ENCODE data around the gene PLA2G12A.

The PLA2G12A gene

GRCh38 chr4:109752525-109752924 lies 22.7 kb upstream of the PLA2G12A start:
- H3K4me3 ChIP-seq (ENCODE audit: low read depth, low read length): no peak overlapping the region
- no peak for TF ChIP-seq CTCF (IDR thresholded peaks at IDR 0.05; ENCODE audit: insufficient read depth, low read depth, low read length, missing control alignments)
- DNase-seq (ENCODE audit: low read depth): no peak

GRCh38 chr4:109751852-109752251 lies 22.0 kb upstream of the PLA2G12A start:
- DNase-seq (ENCODE audit: low read depth): no peak
- TF ChIP-seq CTCF (IDR thresholded peaks at IDR 0.05; ENCODE audit: insufficient read depth, low read depth, low read length, missing control alignments): no peak
- no peak overlapping the region for H3K4me3 ChIP-seq (ENCODE audit: low read depth, low read length)

GRCh38 chr4:109750652-109751244 lies 20.9 kb upstream of the PLA2G12A start:
- no peak for DNase-seq (ENCODE audit: low read depth)
- TF ChIP-seq CTCF (IDR thresholded peaks at IDR 0.05; ENCODE audit: insufficient read depth, low read depth, low read length, missing control alignments): no peak
- H3K4me3 ChIP-seq (ENCODE audit: low read depth, low read length): no peak overlapping the region

- no peak for TF ChIP-seq CTCF (IDR thresholded peaks at IDR 0.05; ENCODE audit: insufficient read depth, low read depth, low read length, missing control alignments)
- H3K4me3 ChIP-seq (ENCODE audit: low read depth, low read length): no peak overlapping the region
- DNase-seq (ENCODE audit: low read depth): no peak
These were observed 19.7 kb upstream of the PLA2G12A start for GRCh38 chr4:109749388-109750082.

- DNase-seq (ENCODE audit: low read depth): no peak
- no peak overlapping the region for H3K4me3 ChIP-seq (ENCODE audit: low read depth, low read length)
- no peak for TF ChIP-seq CTCF (IDR thresholded peaks at IDR 0.05; ENCODE audit: insufficient read depth, low read depth, low read length, missing control alignments)
These were observed 18.2 kb upstream of the PLA2G12A start for GRCh38 chr4:109748114-109748513.

GRCh38 chr4:109746728-109747127 lies 16.9 kb upstream of the PLA2G12A start:
- H3K4me3 ChIP-seq (ENCODE audit: low read depth, low read length): no peak overlapping the region
- DNase-seq (ENCODE audit: low read depth): no peak
- no peak for TF ChIP-seq CTCF (IDR thresholded peaks at IDR 0.05; ENCODE audit: insufficient read depth, low read depth, low read length, missing control alignments)

- no peak for TF ChIP-seq CTCF (IDR thresholded peaks at IDR 0.05; ENCODE audit: insufficient read depth, low read depth, low read length, missing control alignments)
- no peak overlapping the region for H3K4me3 ChIP-seq (ENCODE audit: low read depth, low read length)
- DNase-seq (ENCODE audit: low read depth): no peak
These were observed 16.0 kb upstream of the PLA2G12A start for GRCh38 chr4:109745830-109746229.

Measured in GM12865 (cell line).